ENCODE measurements around the gene SEMA4C. TPM values are rescaled to one million over a fixed set of nuclear protein-coding genes. Genes with fewer than 3 reads are reported as not detected.

The SEMA4C gene
- polyA plus RNA-seq, 2 of the 4 experiments (the other 2 are of a cell fraction): 11.0 to 14.4 TPM

GRCh38 chr2:96817882-96818281 lies 52.0 kb downstream of the SEMA4C start (continued):
- TF ChIP-seq REST (IDR thresholded peaks at IDR 0.05): no peak
- no peak for TF ChIP-seq PBX3 (IDR thresholded peaks at IDR 0.05)
- no peak for TF ChIP-seq RAD21 (conservative IDR thresholded peaks at IDR 0.05 in 1 of 2, IDR thresholded peaks at IDR 0.05 in 1 of 2)
- TF ChIP-seq BCL3 (IDR thresholded peaks at IDR 0.05): no peak
- no peak for TF ChIP-seq NR3C1 (IDR thresholded peaks at IDR 0.05)
- no peak for TF ChIP-seq E2F6 (IDR thresholded peaks at IDR 0.05; ENCODE audit: borderline replicate concordance, low read depth)

- DNase-seq (ENCODE audit: low read depth in 1 of 2, low spot score in 1 of 2) (peak in 1 of 2 experiments; percentile 25), FAIRE-seq (no peak), ATAC-seq (peak; percentile 3 to 41; a peak in 4 of 6 replicates)
- Histone ChIP-seq H3K27ac (peak overlapping the region; percentile 91 to 94), H3K4me1 (peaks cover 30% of the 10 kb centered on the region), H3K4me2 (peak overlapping the region; percentile 81), H3K4me3 (peak overlapping the region; percentile 92), H3K9me3 (no peaks in the 10 kb centered on the region)
- WGBS (ENCODE audit: missing lambda C conversion rate): 18% methylated on average over 21 of the region's 89 CpGs
- TF ChIP-seq GATA3 (IDR thresholded peaks at IDR 0.05; ENCODE audit: borderline replicate concordance) (0 out of 2 replicates have a peak, but pooled peaks have one; percentile 20), ELK1 (IDR thresholded peaks at IDR 0.05; ENCODE audit: low read depth, low read length) (no peak), JUNB (IDR thresholded peaks at IDR 0.05) (no peak)
- ChIA-PET CTCF (interaction anchor here (0.7 to 3.3 kb wide), 19 partner anchors 9 to 296 kb away, joined by 3 to 24 read pairs (median 5); partner anchors contain the start of genes ANKRD36 and CNNM4), POLR2A (interaction anchor here (1.0 to 2.2 kb wide), 6 partner anchors 16 to 295 kb away, joined by 3 to 9 read pairs (median 6); partner anchors contain the start of genes ANKRD39 and CNNM4)
Observed at GRCh38 chr2:96816836-96817702, 52.8 kb downstream of the SEMA4C start.

GRCh38 chr2:96816127-96816835 lies 53.6 kb downstream of the SEMA4C start, which contains the start of gene CNNM3:
Gene CNNM3, plus strand, starts transcription at chr2:96816268. Its CDS starts 10 bp downstream, at chr2:96816278.
- DNase-seq (ENCODE audit: low read depth in 1 of 2, low spot score in 1 of 2) (peak; percentile 93 to 96), ATAC-seq (peak; percentile 88 to 97), FAIRE-seq (no peak)
- WGBS (ENCODE audit: missing lambda C conversion rate): no CpG with 5 or more reads among the region's 103 CpGs
- peak within 1 kb of the TSS; percentile 91 to 94 for H3K27ac ChIP-seq
- peak within 1 kb of the TSS; percentile 92 for H3K4me3 ChIP-seq
- peak within 1 kb of the TSS; percentile 99 for H3K4me2 ChIP-seq
- H3K4me1 ChIP-seq: peaks cover 30% of the 10 kb centered on the region
- CTCF ChIA-PET: interaction anchor here (0.7 to 3.3 kb wide), 16 partner anchors 10 to 297 kb away, joined by 3 to 24 read pairs (median 5); partner anchors contain the start of genes ANKRD36 and CNNM4
- POLR2A ChIA-PET: interaction anchor here (0.6 to 2.2 kb wide), 8 partner anchors 16 to 296 kb away, joined by 3 to 9 read pairs (median 4); partner anchors contain the start of genes ANKRD39 and CNNM4
- H3K9me3 ChIP-seq: no peaks in the 10 kb centered on the region
- no peak for TF ChIP-seq MAZ (IDR thresholded peaks at IDR 0.05; ENCODE audit: borderline replicate concordance, low read depth, low read length)
- peak; percentile 80 to 87; a peak in 3 of 5 replicates for TF ChIP-seq JUN (IDR thresholded peaks at IDR 0.05)
- TF ChIP-seq HDAC2 (IDR thresholded peaks at IDR 0.05): no peak
- TF ChIP-seq BCL3 (IDR thresholded peaks at IDR 0.05): peak; percentile 86
- TF ChIP-seq MYC (IDR thresholded peaks at IDR 0.05; ENCODE audit: borderline replicate concordance, low read length): 0 out of 2 replicates have a peak, but pooled peaks have one; percentile 9
- TF ChIP-seq RNF2 (IDR thresholded peaks at IDR 0.05; ENCODE audit: borderline replicate concordance, low read depth): no peak
- TF ChIP-seq ZSCAN20 (CRISPR knock-in tag; IDR thresholded peaks at IDR 0.05): no peak
- no peak for TF ChIP-seq NFE2L2 (conservative IDR thresholded peaks at IDR 0.05; ENCODE audit: low read length)
- TF ChIP-seq RAD21 (conservative IDR thresholded peaks at IDR 0.05 in 1 of 2, IDR thresholded peaks at IDR 0.05 in 1 of 2): no peak; a peak in 2 of 5 replicates
- peak; percentile 77 for TF ChIP-seq ZFP36 (IDR thresholded peaks at IDR 0.05; ENCODE audit: borderline replicate concordance, partially characterized antibody)
- TF ChIP-seq PHF8 (IDR thresholded peaks at IDR 0.05; ENCODE audit: borderline replicate concordance, low read depth): peak; percentile 43; the same call in 1 of the 2 replicates
- TF ChIP-seq BHLHE40 (IDR thresholded peaks at IDR 0.05; ENCODE audit: low read depth, low read length): no peak
- TF ChIP-seq CBX2 (IDR thresholded peaks at IDR 0.05; ENCODE audit: borderline replicate concordance, low read depth): no peak
- no peak for TF ChIP-seq RFX5 (IDR thresholded peaks at IDR 0.05)
